ENCODE measurements around the gene NEDD4. TPM values are rescaled to one million over a fixed set of nuclear protein-coding genes. Genes with fewer than 3 reads are reported as not detected.

Gene NEDD4
- polyA plus RNA-seq, 1 donor (not counting 4 experiments of a cell fraction or from before 2014, with no cell fraction given), result 24.3 TPM

- H3K4me2 ChIP-seq (ENCODE audit: control insufficient read depth, extremely low read depth, insufficient read depth, low read depth, low read length), result no peak overlapping the region
- DNase-seq (ENCODE audit: low read depth, low spot score), result no peak
Observed at GRCh38 chr15:55820043-55820442, 173.4 kb downstream of the NEDD4 start.

GRCh38 chr15:55819397-55820034 is 173.9 kb downstream of the NEDD4 start:
- Histone ChIP-seq H3K4me1 (ENCODE audit: control insufficient read depth, extremely low read depth, insufficient read depth, low read length) (no peaks in the 10 kb centered on the region), H3K4me3 (ENCODE audit: control insufficient read depth in 2 of 3, extremely low read depth in 1 of 3, insufficient read depth in 2 of 3, low read depth in 1 of 3, low read length in 3 of 3) (no peak overlapping the region), H3K9me1 (ENCODE audit: control insufficient read depth, extremely low read depth, insufficient read depth, low read length) (no peaks in the 10 kb centered on the region), H2AFZ (ENCODE audit: control insufficient read depth, low read length) (no peak overlapping the region), H3K9ac (ENCODE audit: control insufficient read depth, extremely low read depth, insufficient read depth, low read length) (no peak overlapping the region), H4K20me1 (ENCODE audit: control insufficient read depth, extremely low read depth, insufficient read depth, low read length) (no peaks in the 10 kb centered on the region), H3K9me3 (ENCODE audit: control insufficient read depth, low read depth, low read length) (no peaks in the 10 kb centered on the region), H3K36me3 (ENCODE audit: control insufficient read depth in 2 of 2, extremely low read depth in 1 of 2, insufficient read depth in 2 of 2, low read length in 2 of 2) (no peaks in the 10 kb centered on the region), H3K27ac (ENCODE audit: control insufficient read depth, insufficient read depth, low read length) (no peak overlapping the region), H3K4me2 (ENCODE audit: control insufficient read depth, extremely low read depth, insufficient read depth, low read depth, low read length) (no peak overlapping the region), H3K27me3 (ENCODE audit: control insufficient read depth, extremely low read depth, insufficient read depth, low read length) (no peaks in the 10 kb centered on the region), H3K79me2 (ENCODE audit: control insufficient read depth, insufficient read depth, low read length) (no peaks in the 10 kb centered on the region)
- DNase-seq (ENCODE audit: low read depth, low spot score) (no peak), FAIRE-seq (no peak)
- dilution Hi-C loops (cut with MboI; ENCODE audit: extremely low pct_ligation_motif_present, low sequenced_read_pairs), result no loop called here
- TF ChIP-seq CTCF (optimal IDR thresholded peaks at IDR 0.05 in 1 of 3, IDR thresholded peaks at IDR 0.05 in 1 of 3, conservative IDR thresholded peaks at IDR 0.05 in 1 of 3; ENCODE audit: extremely low read depth in 1 of 3, insufficient read depth in 2 of 3, low read length in 3 of 3) (no peak), EZH2 (IDR thresholded peaks at IDR 0.05; ENCODE audit: low read length) (no peak)

More at GRCh38 chr15:55820043-55820442, 173.4 kb downstream of the NEDD4 start:
- no peak overlapping the region for H3K9ac ChIP-seq (ENCODE audit: control insufficient read depth, extremely low read depth, insufficient read depth, low read length)
- TF ChIP-seq EZH2 (IDR thresholded peaks at IDR 0.05; ENCODE audit: low read length) (no peak), CTCF (optimal IDR thresholded peaks at IDR 0.05 in 1 of 3, IDR thresholded peaks at IDR 0.05 in 1 of 3, conservative IDR thresholded peaks at IDR 0.05 in 1 of 3; ENCODE audit: extremely low read depth in 1 of 3, insufficient read depth in 2 of 3, low read length in 3 of 3) (no peak)
- no peaks in the 10 kb centered on the region for H3K4me1 ChIP-seq (ENCODE audit: control insufficient read depth, extremely low read depth, insufficient read depth, low read length)
- no peak overlapping the region for H2AFZ ChIP-seq (ENCODE audit: control insufficient read depth, low read length)
- dilution Hi-C loops (cut with MboI; ENCODE audit: extremely low pct_ligation_motif_present, low sequenced_read_pairs), result no loop called here
- H3K27me3 ChIP-seq (ENCODE audit: control insufficient read depth, extremely low read depth, insufficient read depth, low read length), result no peaks in the 10 kb centered on the region
- H3K9me1 ChIP-seq (ENCODE audit: control insufficient read depth, extremely low read depth, insufficient read depth, low read length), result no peaks in the 10 kb centered on the region
- H3K36me3 ChIP-seq (ENCODE audit: control insufficient read depth in 2 of 2, extremely low read depth in 1 of 2, insufficient read depth in 2 of 2, low read length in 2 of 2), result no peaks in the 10 kb centered on the region
- no peak overlapping the region for H3K4me3 ChIP-seq (ENCODE audit: control insufficient read depth in 2 of 3, extremely low read depth in 1 of 3, insufficient read depth in 2 of 3, low read depth in 1 of 3, low read length in 3 of 3)
- no peak overlapping the region for H3K27ac ChIP-seq (ENCODE audit: control insufficient read depth, insufficient read depth, low read length)
- H3K9me3 ChIP-seq (ENCODE audit: control insufficient read depth, low read depth, low read length), result no peaks in the 10 kb centered on the region
- no peaks in the 10 kb centered on the region for H4K20me1 ChIP-seq (ENCODE audit: control insufficient read depth, extremely low read depth, insufficient read depth, low read length)
- FAIRE-seq, result no peak
- no peaks in the 10 kb centered on the region for H3K79me2 ChIP-seq (ENCODE audit: control insufficient read depth, insufficient read depth, low read length)

Measured in keratinocyte (primary cell).